NOMO-1 treated with DMSO at 0.1 percent for 48 hours (cell line): Measurements from ENCODE around the gene DMAP1.
A peak's percentile ranks its signal among the peaks of the same experiment; 100 is the strongest.
"Not testable (repeated sequence)": the region's sequence is repeated elsewhere in the genome, so short reads cannot be mapped to it uniquely, and the experiment has no call there.

Experiments
- DNase-seq: peaks from one replicate; lab custom pipeline; 2025; ENCODE audit not compliant: unreplicated experiment; lab: John Stamatoyannopoulos, UW

DMAP1 gene

GRCh38 chr1:44213222-44214112, at the start of gene DMAP1:
DMAP1 (plus strand) TSS chr1:44213471; CDS start chr1:44213754, 283 bp downstream.
- DNase-seq = peak; percentile 74

GRCh38 chr1:44168520-44169098, 44.7 kb upstream of the DMAP1 start:
- no peak for DNase-seq

GRCh38 chr1:44170281-44170823, 42.9 kb upstream of the DMAP1 start:
- DNase-seq = no peak

GRCh38 chr1:44174630-44175029, 38.6 kb upstream of the DMAP1 start:
- no peak for DNase-seq

- no peak for DNase-seq
These were observed 12.9 kb upstream of the DMAP1 start for GRCh38 chr1:44200336-44200735.

GRCh38 chr1:44206545-44206944, 6.7 kb upstream of the DMAP1 start:
- DNase-seq = not testable (repeated sequence)

- no peak for DNase-seq
These were observed 5.0 kb upstream of the DMAP1 start for GRCh38 chr1:44208226-44208625.

- no peak for DNase-seq
These were observed 2.7 kb upstream of the DMAP1 start for GRCh38 chr1:44210595-44210994.

GRCh38 chr1:44212355-44213221, 683 bp upstream of the DMAP1 start:
- DNase-seq = no peak

- DNase-seq = peak; percentile 65
These were observed 4.6 kb downstream of the DMAP1 start for GRCh38 chr1:44217809-44218410.

GRCh38 chr1:44218503-44219300, 5.4 kb downstream of the DMAP1 start:
- no peak for DNase-seq

GRCh38 chr1:44219301-44219626, 6.0 kb downstream of the DMAP1 start:
- no peak for DNase-seq

- DNase-seq = no peak
These were observed 6.9 kb downstream of the DMAP1 start for GRCh38 chr1:44220001-44220751.

- no peak for DNase-seq
These were observed 7.5 kb downstream of the DMAP1 start for GRCh38 chr1:44220755-44221154.

GRCh38 chr1:44221769-44222168, 8.5 kb downstream of the DMAP1 start:
- no peak for DNase-seq

GRCh38 chr1:44222397-44223186, 9.3 kb downstream of the DMAP1 start:
- no peak for DNase-seq

GRCh38 chr1:44223187-44223610, 9.9 kb downstream of the DMAP1 start:
- no peak for DNase-seq

GRCh38 chr1:44225761-44226160, 12.5 kb downstream of the DMAP1 start:
- DNase-seq = no peak

GRCh38 chr1:44227211-44227610, 13.9 kb downstream of the DMAP1 start:
- peak; percentile 61 for DNase-seq
